ENCODE data around the gene ANKRD34A.
"Not testable (repeated sequence)": the region's sequence is repeated elsewhere in the genome, so short reads cannot be mapped to it uniquely, and the experiment has no call there.

ANKRD34A gene

GRCh38 chr1:145944532-145944931, 19.8 kb downstream of the ANKRD34A start:
- DNase-seq (ENCODE audit: low spot score), result no peak

- DNase-seq (ENCODE audit: low spot score), result no peak
Observed at GRCh38 chr1:145942871-145943270, 21.5 kb downstream of the ANKRD34A start.

- no peak for DNase-seq (ENCODE audit: low spot score)
Observed at GRCh38 chr1:145942405-145942804, 22.0 kb downstream of the ANKRD34A start.

GRCh38 chr1:145937436-145937835, 26.9 kb downstream of the ANKRD34A start:
- DNase-seq (ENCODE audit: low spot score), result no peak

GRCh38 chr1:145936247-145936646, 28.1 kb downstream of the ANKRD34A start:
- DNase-seq (ENCODE audit: low spot score), result no peak

GRCh38 chr1:145935708-145936107, 28.7 kb downstream of the ANKRD34A start:
- no peak for DNase-seq (ENCODE audit: low spot score)

GRCh38 chr1:145932522-145933009, 31.8 kb downstream of the ANKRD34A start:
- not testable (repeated sequence) for DNase-seq (ENCODE audit: low spot score)

- no peak for DNase-seq (ENCODE audit: low spot score)
Observed at GRCh38 chr1:145927916-145928643, 36.3 kb downstream of the ANKRD34A start.

- peak; percentile 98 for DNase-seq (ENCODE audit: low spot score)
Observed at GRCh38 chr1:145927063-145927886, 37.1 kb downstream of the ANKRD34A start, which contains the start of gene RBM8A. Gene RBM8A (minus strand): TSS chr1:145927484. CDS start chr1:145927426, 58 bp downstream.

GRCh38 chr1:145926686-145927062, 37.7 kb downstream of the ANKRD34A start:
- no peak for DNase-seq (ENCODE audit: low spot score)

GRCh38 chr1:145922266-145922665, 42.1 kb downstream of the ANKRD34A start:
- no peak for DNase-seq (ENCODE audit: low spot score)

GRCh38 chr1:145920297-145920696, 44.1 kb downstream of the ANKRD34A start:
- DNase-seq (ENCODE audit: low spot score), result not testable (repeated sequence)

- DNase-seq (ENCODE audit: low spot score), result no peak
Observed at GRCh38 chr1:145918992-145919939, 45.1 kb downstream of the ANKRD34A start.

GRCh38 chr1:145918144-145918991, 46.0 kb downstream of the ANKRD34A start, which contains the start of gene PEX11B:
Gene PEX11B (minus strand): TSS chr1:145918717. CDS start chr1:145918688, 29 bp downstream.
- DNase-seq (ENCODE audit: low spot score), result peak; percentile 89

GRCh38 chr1:145917595-145917994, 46.8 kb downstream of the ANKRD34A start:
- DNase-seq (ENCODE audit: low spot score), result no peak

- DNase-seq (ENCODE audit: low spot score), result no peak
Observed at GRCh38 chr1:145916745-145917144, 47.6 kb downstream of the ANKRD34A start.

- no peak for DNase-seq (ENCODE audit: low spot score)
Observed at GRCh38 chr1:145912128-145912641, 52.2 kb downstream of the ANKRD34A start.
